HL-60 (cell line): Measurements from ENCODE around the gene E2F4.

Experiments used
- POLR2AphosphoS5 ChIP-seq: IDR thresholded peaks from 2 replicates; pipeline ENCODE4 v1.6.1; 2012; ENCODE audit warnings: low read depth
- TF ChIP-seq, protein P1 (sequence below): IDR thresholded peaks from one replicate; pipeline ENCODE4 v1.5.1; 2011; ENCODE audit warnings: low read length, control low read depth, inconsistent platforms; ENCODE audit not compliant: insufficient read depth

DNA sequence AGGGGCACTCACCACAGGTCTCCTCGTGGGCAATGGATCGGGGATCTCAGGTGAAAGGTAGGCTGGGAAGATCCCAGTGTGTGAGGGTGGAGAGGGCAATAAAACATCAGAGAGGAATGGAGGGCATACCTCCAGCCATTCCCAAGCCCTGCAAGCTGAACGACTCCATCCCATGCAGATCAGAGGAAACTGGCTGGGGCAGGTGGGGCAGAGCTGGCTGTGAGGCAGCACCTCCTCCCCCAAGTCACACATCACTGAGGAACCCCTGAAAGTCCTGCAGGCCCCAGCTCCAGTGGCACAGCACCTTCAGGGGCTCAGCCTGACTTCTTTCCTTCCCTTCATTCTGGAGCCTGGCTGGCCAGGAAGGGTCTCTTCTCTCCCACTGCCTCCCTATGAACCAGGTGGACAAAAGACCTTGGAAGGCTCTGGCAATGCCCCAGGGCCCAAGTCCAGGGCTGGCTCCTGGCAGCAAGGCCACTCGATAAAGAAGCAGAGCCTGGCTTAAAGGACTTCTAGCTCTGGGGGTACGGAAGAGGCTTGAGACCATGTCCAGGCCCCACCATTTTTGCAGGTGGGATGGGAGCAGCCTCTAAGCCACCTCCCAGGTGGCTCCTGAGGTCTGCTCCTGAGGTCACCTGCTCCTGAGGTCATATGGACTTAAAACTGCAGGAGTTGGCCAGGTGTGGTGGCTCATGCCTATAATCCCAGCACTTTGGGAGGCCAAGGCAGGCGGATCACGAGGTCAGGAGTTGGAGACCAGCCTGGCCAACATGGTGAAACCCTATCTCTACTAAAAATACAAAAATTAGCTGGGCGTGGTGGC lies 21.5 kb downstream of the E2F4 start:
- TF ChIP-seq, protein P1, sequence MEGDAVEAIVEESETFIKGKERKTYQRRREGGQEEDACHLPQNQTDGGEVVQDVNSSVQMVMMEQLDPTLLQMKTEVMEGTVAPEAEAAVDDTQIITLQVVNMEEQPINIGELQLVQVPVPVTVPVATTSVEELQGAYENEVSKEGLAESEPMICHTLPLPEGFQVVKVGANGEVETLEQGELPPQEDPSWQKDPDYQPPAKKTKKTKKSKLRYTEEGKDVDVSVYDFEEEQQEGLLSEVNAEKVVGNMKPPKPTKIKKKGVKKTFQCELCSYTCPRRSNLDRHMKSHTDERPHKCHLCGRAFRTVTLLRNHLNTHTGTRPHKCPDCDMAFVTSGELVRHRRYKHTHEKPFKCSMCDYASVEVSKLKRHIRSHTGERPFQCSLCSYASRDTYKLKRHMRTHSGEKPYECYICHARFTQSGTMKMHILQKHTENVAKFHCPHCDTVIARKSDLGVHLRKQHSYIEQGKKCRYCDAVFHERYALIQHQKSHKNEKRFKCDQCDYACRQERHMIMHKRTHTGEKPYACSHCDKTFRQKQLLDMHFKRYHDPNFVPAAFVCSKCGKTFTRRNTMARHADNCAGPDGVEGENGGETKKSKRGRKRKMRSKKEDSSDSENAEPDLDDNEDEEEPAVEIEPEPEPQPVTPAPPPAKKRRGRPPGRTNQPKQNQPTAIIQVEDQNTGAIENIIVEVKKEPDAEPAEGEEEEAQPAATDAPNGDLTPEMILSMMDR: no peak
- no peak for TF ChIP-seq POLR2AphosphoS5
